Endothelial cell (in vitro differentiated cells): ENCODE results near the gene PLEKHA4. TPM values are rescaled to one million over a fixed set of nuclear protein-coding genes. Genes with fewer than 3 reads are reported as not detected.

ENCODE experiments used
- DNase-seq: peaks from one replicate; pipeline ENCODE4 v3.0.0; 2021; ENCODE audit warnings: low spot score
- H3K27ac Mint-ChIP-seq: one replicate; pipeline ENCODE4 v1.8.0; 2021; ENCODE audit warnings: mixed read lengths, inconsistent platforms; ENCODE audit not compliant: unreplicated experiment
- H3K27me3 Mint-ChIP-seq: one replicate; pipeline ENCODE4 v1.8.0; 2021; ENCODE audit warnings: mild to moderate bottlenecking, moderate library complexity, mixed read lengths, inconsistent platforms; ENCODE audit not compliant: unreplicated experiment
- H3K36me3 Mint-ChIP-seq: one replicate; pipeline ENCODE4 v1.8.0; 2021; ENCODE audit warnings: mild to moderate bottlenecking, low read depth, mixed read lengths, inconsistent platforms; ENCODE audit not compliant: unreplicated experiment
- H3K4me1 Mint-ChIP-seq: one replicate; pipeline ENCODE4 v1.8.0; 2021; ENCODE audit warnings: mild to moderate bottlenecking, mixed read lengths, inconsistent platforms; ENCODE audit not compliant: unreplicated experiment
- H3K4me3 Mint-ChIP-seq: one replicate; pipeline ENCODE4 v1.8.0; 2021; ENCODE audit warnings: mild to moderate bottlenecking, mixed read lengths, inconsistent platforms; ENCODE audit not compliant: unreplicated experiment
- H3K9me3 Mint-ChIP-seq: one replicate; pipeline ENCODE4 v1.8.0; 2021; ENCODE audit warnings: mixed read lengths, inconsistent platforms; ENCODE audit not compliant: unreplicated experiment
- CTCF ChIP-seq: fragments of 200-600 bp; sonication (generic); IDR thresholded peaks from one replicate; pipeline ENCODE4 v1.5.0; 2021; ENCODE audit warnings: antibody characterized with exemption; ENCODE audit not compliant: unreplicated experiment
- total RNA-seq: library from RNA; stranded (reverse); fragmentation: NEBNext Ultra II Directional; extraction: Animal tissue kit (Norgen Biotek cat#: 25700); gene quantifications from one replicate; pipeline ENCODE4 v1.2.1, GENCODE V29; 2021; ENCODE audit not compliant: unreplicated experiment

PLEKHA4 gene
- total RNA-seq, 1 donor from 2014 or later, result 14.1 TPM

GRCh38 chr19:48867746-48868113, 687 bp downstream of the PLEKHA4 start:
- TF ChIP-seq CTCF, result no peak
- Mint-ChIP-seq H3K36me3 (peaks cover 16% of the 10 kb centered on the region), H3K27ac (peak overlapping the region; percentile 95), H3K9me3 (no peaks in the 10 kb centered on the region), H3K4me1 (peaks cover 25% of the 10 kb centered on the region), H3K4me3 (peak overlapping the region; percentile 79), H3K27me3 (peaks cover 16% of the 10 kb centered on the region)
- DNase-seq, result no peak

- Mint-ChIP-seq H3K4me3 (peak overlapping the region; percentile 6), H3K27me3 (peaks cover 11% of the 10 kb centered on the region), H3K27ac (peak overlapping the region; percentile 44), H3K36me3 (peaks cover 11% of the 10 kb centered on the region), H3K9me3 (no peaks in the 10 kb centered on the region), H3K4me1 (peaks cover 20% of the 10 kb centered on the region)
- TF ChIP-seq CTCF, result no peak
- no peak for DNase-seq
These were observed 1.2 kb downstream of the PLEKHA4 start for GRCh38 chr19:48867123-48867745.

GRCh38 chr19:48866692-48867091, 1.7 kb downstream of the PLEKHA4 start:
- H3K4me3 Mint-ChIP-seq, result peak overlapping the region; percentile 6
- no peak for TF ChIP-seq CTCF
- peak overlapping the region; percentile 44 for H3K27ac Mint-ChIP-seq
- H3K9me3 Mint-ChIP-seq, result no peaks in the 10 kb centered on the region
- peaks cover 18% of the 10 kb centered on the region for H3K4me1 Mint-ChIP-seq
- peaks cover 8% of the 10 kb centered on the region for H3K27me3 Mint-ChIP-seq
- peak; percentile 11 for DNase-seq
- peaks cover 8% of the 10 kb centered on the region for H3K36me3 Mint-ChIP-seq

- H3K4me3 Mint-ChIP-seq, result no peak overlapping the region
- peaks cover 3% of the 10 kb centered on the region for H3K36me3 Mint-ChIP-seq
- TF ChIP-seq CTCF, result no peak
- H3K4me1 Mint-ChIP-seq, result peaks cover 6% of the 10 kb centered on the region
- H3K9me3 Mint-ChIP-seq, result no peaks in the 10 kb centered on the region
- no peak overlapping the region for H3K27ac Mint-ChIP-seq
- DNase-seq, result no peak
- peaks cover 5% of the 10 kb centered on the region for H3K27me3 Mint-ChIP-seq
These were observed 5.6 kb downstream of the PLEKHA4 start for GRCh38 chr19:48862827-48863226.

- no peak for DNase-seq
- Mint-ChIP-seq H3K4me3 (peak overlapping the region; percentile 8), H3K4me1 (no peaks in the 10 kb centered on the region), H3K27me3 (peaks cover 2% of the 10 kb centered on the region), H3K27ac (no peak overlapping the region), H3K36me3 (no peaks in the 10 kb centered on the region), H3K9me3 (no peaks in the 10 kb centered on the region)
- TF ChIP-seq CTCF, result no peak
These were observed 7.1 kb downstream of the PLEKHA4 start for GRCh38 chr19:48861313-48861712.
